NCI-H446 treated with DMSO at 0.1 percent for 48 hours (cell line): ENCODE results near the gene LRAT.

Experiments
- DNase-seq: peaks from one replicate; lab custom pipeline; 2025; lab: John Stamatoyannopoulos, UW

Gene LRAT

GRCh38 chr4:154778264-154778663, 34.5 kb downstream of the LRAT start:
- no peak for DNase-seq

GRCh38 chr4:154779362-154779947, 35.7 kb downstream of the LRAT start:
- no peak for DNase-seq

- no peak for DNase-seq
Observed at GRCh38 chr4:154781126-154781982, 37.6 kb downstream of the LRAT start, which contains the start of gene RBM46. Gene RBM46 (plus strand): TSS chr4:154781272. CDS start chr4:154796753, 15,481 bp downstream.

GRCh38 chr4:154781983-154782293, 38.1 kb downstream of the LRAT start:
- no peak for DNase-seq
